HEK293 (cell line): ENCODE results near the gene WNT6.

Experiments used
- CTCF ChIP-seq: fragments of 450-650 bp; formaldehyde crosslinking; IDR thresholded peaks from 2 replicates; pipeline ENCODE4 v1.5.1; 2016; ENCODE audit warnings: missing biosample characterization, missing genetic modification characterization
- MEIS1 ChIP-seq: sonication (generic); formaldehyde crosslinking; IDR thresholded peaks from 2 replicates; pipeline ENCODE4 v1.8.1; 2022; ENCODE audit warnings: missing genetic modification reagents, mild to moderate bottlenecking, borderline replicate concordance
- MZF1 ChIP-seq: fragments of 450-650 bp; formaldehyde crosslinking; IDR thresholded peaks from 2 replicates; pipeline ENCODE4 v1.5.1; 2017; ENCODE audit warnings: missing biosample characterization, missing genetic modification characterization, borderline replicate concordance
- PBX3 ChIP-seq: sonication (generic); formaldehyde crosslinking; IDR thresholded peaks from 2 replicates; pipeline ENCODE4 v1.8.1; 2022; ENCODE audit warnings: mild to moderate bottlenecking, moderate library complexity, missing genetic modification reagents
- TSHZ1 ChIP-seq: fragments of 450-650 bp; formaldehyde crosslinking; IDR thresholded peaks from 2 replicates; pipeline ENCODE4 v1.5.1; 2016; ENCODE audit warnings: missing biosample characterization, missing genetic modification characterization, borderline replicate concordance
- ZNF114 ChIP-seq: fragments of 450-650 bp; formaldehyde crosslinking; IDR thresholded peaks from 2 replicates; pipeline ENCODE4 v1.5.0; 2017; ENCODE audit warnings: missing biosample characterization, missing genetic modification characterization
- ZNF138 ChIP-seq: fragments of 450-650 bp; formaldehyde crosslinking; IDR thresholded peaks from 2 replicates; pipeline ENCODE4 v1.5.1; 2016; ENCODE audit warnings: missing biosample characterization, missing genetic modification characterization, borderline replicate concordance
- ZNF513 ChIP-seq: fragments of 450-650 bp; IDR thresholded peaks from 2 replicates; pipeline ENCODE4 v1.5.1; 2018; ENCODE audit warnings: missing biosample characterization, missing genetic modification characterization
- ZNF785 ChIP-seq: fragments of 450-650 bp; formaldehyde crosslinking; IDR thresholded peaks from 2 replicates; pipeline ENCODE4 v1.5.1; 2016; ENCODE audit warnings: missing biosample characterization, missing genetic modification characterization

GRCh38 chr2:218819093-218819492 is 40.5 kb upstream of the WNT6 start:
- TF ChIP-seq PBX3 (CRISPR knock-in tag), result no peak
- TF ChIP-seq ZNF138 (tag by site-specific recombination), result no peak
- TF ChIP-seq ZNF114 (tag by site-specific recombination), result no peak
- TF ChIP-seq MEIS1 (CRISPR knock-in tag), result no peak
- no peak for TF ChIP-seq CTCF
- TF ChIP-seq ZNF785 (tag by site-specific recombination), result no peak
- no peak for TF ChIP-seq ZNF513 (tag by site-specific recombination)
- no peak for TF ChIP-seq MZF1 (tag by site-specific recombination)
- no peak for TF ChIP-seq TSHZ1 (tag by site-specific recombination)
